HUES6 (cell line): ENCODE data around the gene ZMIZ1.

Experiments used
- H3K27ac ChIP-seq: 2 replicates; pipeline ENCODE4 v1.7.0; 2013; ENCODE audit warnings: low read depth, mild to moderate bottlenecking, low read length, inconsistent platforms
- H3K27me3 ChIP-seq: 2 replicates; pipeline ENCODE4 v1.6.1; 2013; ENCODE audit warnings: low read length; ENCODE audit not compliant: control insufficient read depth, insufficient read depth
- H3K36me3 ChIP-seq: 2 replicates; pipeline ENCODE4 v1.6.1; 2013; ENCODE audit warnings: low read length; ENCODE audit not compliant: control insufficient read depth, insufficient read depth
- H3K4me1 ChIP-seq: 2 replicates; pipeline ENCODE4 v1.6.1; 2013; ENCODE audit warnings: low read length; ENCODE audit not compliant: control insufficient read depth, insufficient read depth
- H3K4me3 ChIP-seq: 2 replicates; pipeline ENCODE4 v1.5.1; 2013; ENCODE audit warnings: low read depth, low read length
- H3K9ac ChIP-seq: one replicate; pipeline ENCODE4 v1.6.1; 2013; ENCODE audit warnings: mild to moderate bottlenecking, low read length
- H3K9me3 ChIP-seq: 2 replicates; pipeline ENCODE4 v1.6.1; 2013; ENCODE audit warnings: low read depth, low read length; ENCODE audit not compliant: control insufficient read depth, insufficient read depth

The ZMIZ1 gene

GRCh38 chr10:79246209-79246581 is 177.4 kb downstream of the ZMIZ1 start:
- Histone ChIP-seq H3K4me3 (no peak overlapping the region), H3K9me3 (no peaks in the 10 kb centered on the region), H3K27ac (no peak overlapping the region), H3K36me3 (no peaks in the 10 kb centered on the region), H3K27me3 (peaks cover 22% of the 10 kb centered on the region), H3K4me1 (peaks cover 41% of the 10 kb centered on the region), H3K9ac (no peak overlapping the region)

GRCh38 chr10:79246606-79247275 is 178.0 kb downstream of the ZMIZ1 start:
- H3K9ac ChIP-seq, result no peak overlapping the region
- no peak overlapping the region for H3K4me3 ChIP-seq
- H3K36me3 ChIP-seq, result no peaks in the 10 kb centered on the region
- H3K9me3 ChIP-seq, result no peaks in the 10 kb centered on the region
- H3K27me3 ChIP-seq, result peaks cover 17% of the 10 kb centered on the region
- no peak overlapping the region for H3K27ac ChIP-seq
- H3K4me1 ChIP-seq, result peaks cover 36% of the 10 kb centered on the region

GRCh38 chr10:79247373-79248137 is 178.8 kb downstream of the ZMIZ1 start:
- H3K9ac ChIP-seq, result no peak overlapping the region
- H3K9me3 ChIP-seq, result no peaks in the 10 kb centered on the region
- peaks cover 33% of the 10 kb centered on the region for H3K4me1 ChIP-seq
- H3K36me3 ChIP-seq, result no peaks in the 10 kb centered on the region
- no peak overlapping the region for H3K27ac ChIP-seq
- peaks cover 15% of the 10 kb centered on the region for H3K27me3 ChIP-seq
- H3K4me3 ChIP-seq, result no peak overlapping the region

GRCh38 chr10:79248341-79249185 is 179.8 kb downstream of the ZMIZ1 start:
- Histone ChIP-seq H3K27ac (no peak overlapping the region), H3K9me3 (no peaks in the 10 kb centered on the region), H3K4me1 (peaks cover 33% of the 10 kb centered on the region), H3K27me3 (peaks cover 15% of the 10 kb centered on the region), H3K9ac (no peak overlapping the region), H3K4me3 (no peak overlapping the region), H3K36me3 (no peaks in the 10 kb centered on the region)

GRCh38 chr10:79249186-79250121 is 180.7 kb downstream of the ZMIZ1 start:
- peaks cover 6% of the 10 kb centered on the region for H3K27me3 ChIP-seq
- no peak overlapping the region for H3K9ac ChIP-seq
- H3K4me1 ChIP-seq, result peaks cover 28% of the 10 kb centered on the region
- no peak overlapping the region for H3K27ac ChIP-seq
- H3K36me3 ChIP-seq, result no peaks in the 10 kb centered on the region
- H3K4me3 ChIP-seq, result no peak overlapping the region
- no peaks in the 10 kb centered on the region for H3K9me3 ChIP-seq

GRCh38 chr10:79250259-79250658 is 181.5 kb downstream of the ZMIZ1 start:
- H3K36me3 ChIP-seq, result no peaks in the 10 kb centered on the region
- H3K27ac ChIP-seq, result no peak overlapping the region
- peaks cover 28% of the 10 kb centered on the region for H3K4me1 ChIP-seq

GRCh38 chr10:79252450-79252849 is 183.7 kb downstream of the ZMIZ1 start:
- H3K36me3 ChIP-seq, result 0 out of 2 replicates have a peak, but pooled peaks cover 8% of the 10 kb centered on the region
- H3K27ac ChIP-seq, result no peak overlapping the region
- H3K4me3 ChIP-seq, result no peak overlapping the region
- peaks cover 11% of the 10 kb centered on the region for H3K4me1 ChIP-seq
- no peaks in the 10 kb centered on the region for H3K9me3 ChIP-seq
- no peak overlapping the region for H3K9ac ChIP-seq
- no peaks in the 10 kb centered on the region for H3K27me3 ChIP-seq

More at GRCh38 chr10:79250259-79250658, 181.5 kb downstream of the ZMIZ1 start:
- Histone ChIP-seq H3K4me3 (no peak overlapping the region), H3K27me3 (no peaks in the 10 kb centered on the region), H3K9ac (no peak overlapping the region), H3K9me3 (no peaks in the 10 kb centered on the region)

GRCh38 chr10:79252971-79253370 is 184.2 kb downstream of the ZMIZ1 start:
- Histone ChIP-seq H3K27me3 (no peaks in the 10 kb centered on the region), H3K9me3 (no peaks in the 10 kb centered on the region), H3K9ac (no peak overlapping the region), H3K4me1 (peaks cover 6% of the 10 kb centered on the region), H3K27ac (no peak overlapping the region), H3K36me3 (peaks cover 11% of the 10 kb centered on the region; the same call in 1 of the 2 replicates), H3K4me3 (no peak overlapping the region)

GRCh38 chr10:79253704-79254103 is 184.9 kb downstream of the ZMIZ1 start:
- H3K4me1 ChIP-seq, result no peaks in the 10 kb centered on the region
- peaks cover 11% of the 10 kb centered on the region; the same call in 1 of the 2 replicates for H3K36me3 ChIP-seq
- H3K27me3 ChIP-seq, result no peaks in the 10 kb centered on the region
- H3K9me3 ChIP-seq, result no peaks in the 10 kb centered on the region
- no peak overlapping the region for H3K4me3 ChIP-seq
- H3K9ac ChIP-seq, result no peak overlapping the region
- H3K27ac ChIP-seq, result no peak overlapping the region

GRCh38 chr10:79254333-79255006 is 185.7 kb downstream of the ZMIZ1 start:
- no peak overlapping the region for H3K9ac ChIP-seq
- no peaks in the 10 kb centered on the region for H3K9me3 ChIP-seq
- no peak overlapping the region for H3K4me3 ChIP-seq
- no peaks in the 10 kb centered on the region for H3K4me1 ChIP-seq
- no peak overlapping the region for H3K27ac ChIP-seq
- no peaks in the 10 kb centered on the region for H3K27me3 ChIP-seq
- peaks cover 11% of the 10 kb centered on the region; the same call in 1 of the 2 replicates for H3K36me3 ChIP-seq
